Panc1 (cell line): Measurements from ENCODE around the gene ATP1A1.

Experiments used
- CTCF ChIP-seq: fragments of 450-650 bp; IDR thresholded peaks from 2 replicates; pipeline ENCODE4 v1.5.1; 2017; ENCODE audit warnings: mild to moderate bottlenecking
- POLR2AphosphoS5 ChIP-seq: IDR thresholded peaks from 2 replicates; pipeline ENCODE4 v1.6.1; 2012; ENCODE audit warnings: mild to moderate bottlenecking, low read depth, low read length, moderate library complexity
- REST ChIP-seq, 2 experiments: IDR thresholded peaks; 2 replicates each; pipeline ENCODE4 v1.6.1; 2011 to 2012; ENCODE audit warnings: low read depth in 2 of 2, control low read depth in 1 of 2, low read length in 1 of 2, mild to moderate bottlenecking in 1 of 2, moderate library complexity in 1 of 2; ENCODE audit not compliant: insufficient read depth in 1 of 2
- TCF7L2 ChIP-seq: IDR thresholded peaks from 2 replicates; pipeline ENCODE4 v1.6.1; 2011; ENCODE audit warnings: mild to moderate bottlenecking, low read depth, low read length, inconsistent platforms

GRCh38 chr1:116347696-116348095 is 25.3 kb upstream of the ATP1A1 start:
- TF ChIP-seq CTCF (no peak), REST (IDR thresholded peaks at IDR 0.05; ENCODE audit: insufficient read depth in 1 of 2, low read depth in 2 of 2, low read length in 1 of 2) (no peak), POLR2AphosphoS5 (no peak), TCF7L2 (no peak)
